Middle frontal gyrus (tissue), 1 donor: ENCODE data around the gene MMD2.
"Not testable (repeated sequence)": the region's sequence is repeated elsewhere in the genome, so short reads cannot be mapped to it uniquely, and the experiment has no call there.

Experiments used
- DNase-seq: peaks from one replicate; pipeline ENCODE4 v3.0.0-alpha.2; 2015; ENCODE audit warnings: low spot score; ENCODE audit errors: extremely low spot score

MMD2 gene

DNA sequence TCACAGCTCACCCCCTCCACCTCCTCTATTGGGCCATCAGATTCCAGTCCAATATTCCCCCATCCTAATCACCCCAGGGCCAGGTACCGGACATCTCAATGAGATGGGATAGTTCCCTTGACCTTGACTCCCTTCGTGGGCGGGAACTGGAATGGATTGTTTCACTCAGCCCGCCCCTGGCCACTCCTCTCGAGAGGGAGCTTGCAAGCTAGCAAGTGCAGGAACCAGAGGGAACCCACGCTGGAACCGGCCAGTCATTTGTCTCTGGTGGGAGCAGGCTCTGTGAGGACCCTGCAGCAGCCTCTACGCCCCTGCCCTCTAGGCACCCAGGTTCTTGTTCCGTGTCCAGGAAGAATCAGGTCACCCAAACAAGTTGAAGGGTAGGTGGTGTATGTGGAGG lies 64.5 kb downstream of the MMD2 start:
- DNase-seq: no peak

DNA sequence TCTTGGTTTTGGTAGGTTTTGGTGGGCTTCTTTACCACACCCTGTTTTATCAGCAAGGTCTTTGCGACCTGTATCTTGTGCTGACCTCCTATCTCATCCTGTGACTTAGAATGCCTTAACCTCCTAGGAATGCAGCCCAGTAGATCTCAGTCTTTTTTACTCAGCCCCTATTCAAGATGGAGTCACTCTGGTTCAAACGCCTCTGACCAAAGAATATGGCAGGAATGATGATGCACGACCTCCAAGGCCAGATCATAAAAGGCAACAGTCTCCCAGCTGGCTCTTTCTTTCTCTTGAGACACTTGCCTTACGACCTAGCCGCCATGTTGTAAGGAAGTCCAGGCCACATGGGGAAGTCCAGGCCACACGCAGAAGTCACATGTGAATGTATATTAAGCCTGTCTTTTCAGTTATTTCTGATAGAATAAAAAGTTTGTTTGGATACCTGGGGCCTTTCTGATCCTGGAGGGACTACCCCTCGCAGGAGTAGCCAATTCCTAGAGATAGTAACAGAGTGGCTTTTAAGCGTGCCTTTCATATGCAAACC lies 65.0 kb downstream of the MMD2 start:
- DNase-seq: no peak

DNA sequence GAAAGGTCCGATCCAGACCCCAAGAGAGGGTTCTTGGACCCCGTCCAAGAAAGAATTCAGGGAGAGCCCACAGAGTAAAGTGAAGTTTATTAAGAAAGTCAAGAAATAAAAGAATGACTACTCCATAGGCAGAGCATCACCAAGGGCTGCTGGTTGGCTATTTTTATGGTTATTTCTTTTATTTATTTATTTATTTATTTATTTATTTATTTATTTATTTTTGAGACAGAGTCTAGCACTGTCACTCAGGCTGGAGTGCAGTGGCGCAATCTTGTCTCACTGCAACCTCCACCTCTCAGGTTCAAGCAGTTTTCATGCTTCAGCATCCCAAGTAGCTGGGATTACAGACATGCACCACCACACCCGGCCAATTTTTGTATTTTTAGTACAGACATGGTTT lies 65.8 kb downstream of the MMD2 start:
- DNase-seq: not testable (repeated sequence)

DNA sequence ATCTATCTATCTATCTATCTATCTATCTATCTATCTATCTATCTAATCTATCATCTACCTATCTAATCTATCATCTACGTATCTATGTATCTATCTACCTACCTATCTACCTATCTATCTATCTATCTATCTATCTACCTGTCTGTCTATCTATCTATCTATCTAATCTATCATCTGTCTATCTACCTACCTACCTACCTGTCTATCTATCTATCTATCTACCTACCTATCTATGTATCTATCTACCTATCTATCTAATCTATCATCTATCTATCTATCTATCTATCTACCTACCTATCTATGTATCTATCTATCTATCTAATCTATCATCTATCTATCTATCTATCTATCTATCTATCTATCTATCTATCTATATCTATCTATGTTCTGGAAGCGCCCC lies 67.5 kb downstream of the MMD2 start:
- DNase-seq: not testable (repeated sequence)

DNA sequence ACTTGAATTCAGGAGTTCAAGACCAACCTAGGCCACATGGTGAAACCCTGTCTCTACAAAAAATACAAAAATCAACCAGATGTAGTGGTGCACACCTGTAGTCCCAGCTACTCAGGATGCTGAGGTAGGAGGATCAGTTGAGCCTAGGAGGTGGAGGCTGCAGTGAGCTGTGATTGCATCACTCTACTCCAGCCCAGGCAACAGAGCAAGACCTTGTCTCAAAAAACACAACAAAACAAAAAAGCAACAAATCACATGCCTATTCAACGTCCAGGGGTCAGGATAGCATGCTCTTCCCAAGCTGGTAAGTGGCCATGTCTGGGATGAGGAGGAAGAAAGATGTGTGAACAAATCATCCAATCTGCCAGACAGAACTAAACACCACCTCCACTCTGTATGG lies 69.3 kb downstream of the MMD2 start:
- DNase-seq: no peak

DNA sequence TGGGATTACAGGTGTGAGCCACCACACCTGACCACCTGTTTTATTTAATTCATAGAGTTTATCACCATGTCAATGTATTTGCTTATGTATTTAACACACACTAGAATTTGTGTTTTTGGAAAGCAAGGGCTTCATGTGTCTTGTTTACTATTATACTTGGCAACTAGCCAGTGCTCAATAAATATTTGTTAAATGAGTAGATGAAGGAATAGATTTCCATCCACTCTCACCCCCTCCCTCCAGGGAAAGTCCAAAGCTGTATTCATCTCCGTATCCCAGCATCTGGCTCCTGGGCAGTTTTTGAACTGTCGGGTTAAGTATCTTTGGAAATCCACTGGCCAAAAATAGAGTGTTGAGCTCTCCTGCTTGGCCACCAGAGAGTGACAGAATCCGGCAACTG lies 70.8 kb downstream of the MMD2 start:
- no peak for DNase-seq

DNA sequence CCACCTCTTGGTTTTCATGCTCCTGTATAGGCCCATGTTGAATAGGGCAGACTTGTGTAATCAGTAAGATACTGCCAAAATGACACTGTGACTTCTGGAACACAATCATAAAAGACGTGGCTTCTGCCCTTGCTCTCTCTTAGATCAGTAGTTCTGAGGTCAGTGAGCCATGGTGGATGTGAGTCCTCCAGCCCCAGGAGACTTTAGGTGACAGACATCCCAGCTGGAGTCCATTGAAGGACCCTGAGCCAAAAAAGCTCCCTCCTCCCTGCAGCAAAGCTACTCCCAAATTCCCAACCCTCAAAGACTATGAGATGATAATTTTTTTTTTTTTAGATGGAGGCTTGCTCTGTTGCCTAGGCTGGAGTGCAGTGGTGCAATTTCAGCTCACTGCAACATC lies 72.3 kb downstream of the MMD2 start:
- no peak for DNase-seq

DNA sequence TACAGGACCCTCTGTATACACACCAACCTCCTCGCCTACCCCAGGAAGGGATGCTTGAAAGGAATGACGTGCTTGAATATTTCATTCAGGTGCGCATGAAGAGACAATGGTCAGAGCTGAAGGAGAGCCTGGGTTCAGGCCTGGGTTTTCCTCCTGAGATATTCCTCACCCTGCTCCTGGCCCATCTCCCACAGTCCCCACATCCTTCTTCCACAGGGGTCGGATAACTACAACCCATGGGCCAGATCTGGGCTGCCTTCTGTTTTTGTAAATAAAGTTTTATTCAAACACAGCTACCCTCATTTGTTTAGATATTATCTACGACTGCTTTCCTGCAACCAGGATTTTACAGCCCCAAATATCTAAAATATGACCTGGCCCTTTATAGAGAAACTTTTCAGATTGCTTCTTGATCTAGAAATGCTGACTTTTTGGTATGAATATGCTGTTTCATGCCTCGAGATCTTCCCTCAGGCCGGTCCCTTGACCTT lies 73.6 kb downstream of the MMD2 start:
- DNase-seq: no peak

DNA sequence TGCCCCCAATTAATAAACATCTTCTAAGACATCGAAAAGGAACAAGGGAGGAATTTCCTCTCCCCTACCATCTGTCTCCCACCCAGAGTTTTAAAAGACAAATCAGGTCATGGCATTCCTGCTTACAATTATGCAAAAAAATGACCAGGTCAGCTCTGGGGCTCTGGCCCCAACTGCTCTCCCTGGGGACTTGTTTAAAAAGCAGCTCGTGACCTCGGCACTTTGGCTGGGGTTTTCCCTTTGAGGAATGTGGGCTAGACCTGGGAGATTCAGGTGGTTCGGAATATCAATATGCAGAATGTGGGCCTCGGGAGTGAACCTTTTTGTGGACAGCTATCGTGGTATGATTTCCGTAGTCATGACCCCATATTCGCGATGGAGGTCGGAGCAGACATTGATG lies 74.8 kb downstream of the MMD2 start:
- no peak for DNase-seq

DNA sequence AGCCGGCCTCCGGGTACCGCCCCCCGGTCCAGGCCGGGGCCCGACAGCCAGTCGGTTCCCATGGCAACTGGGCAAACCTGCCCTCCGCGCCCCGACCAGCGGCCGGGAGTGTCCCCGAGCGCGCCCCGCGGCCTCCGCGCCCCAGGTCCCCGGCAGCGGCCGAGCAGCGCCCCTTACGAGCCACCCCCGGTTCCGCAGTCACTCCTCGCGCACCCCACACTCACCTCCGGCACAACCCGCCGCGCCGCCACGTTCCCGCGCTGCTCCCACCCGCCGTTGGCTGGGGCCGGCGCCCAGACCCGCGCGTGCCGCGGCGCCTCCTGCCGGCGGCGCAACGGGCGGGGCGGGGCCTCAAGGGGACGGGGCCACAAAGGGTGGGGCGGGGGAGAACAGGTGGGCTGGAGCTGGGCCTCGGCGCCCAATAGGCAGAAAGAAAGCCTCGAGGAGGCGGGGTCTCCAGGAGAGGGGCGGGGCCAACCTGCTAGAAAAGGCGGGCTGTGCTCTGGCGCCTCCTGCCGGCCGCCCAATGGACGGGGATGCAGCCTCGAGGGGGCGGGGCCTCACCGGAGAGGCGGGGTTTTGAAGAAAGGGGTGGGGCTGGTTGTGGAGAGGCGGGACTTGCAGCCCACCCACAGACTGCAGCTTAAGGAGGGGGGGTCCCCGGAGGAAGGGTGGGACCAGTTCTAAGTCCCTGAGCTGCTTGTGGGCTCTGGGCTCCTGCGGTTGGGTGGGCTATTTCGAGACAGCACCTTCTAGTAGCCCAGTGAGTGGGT lies 75.4 kb downstream of the MMD2 start, which contains the start of gene RADIL:
Gene RADIL, minus strand, starts transcription at position 345 of the 773 bp plus-strand sequence. CDS start 5,577 bp downstream, outside the sequence.
- peak; percentile 71 for DNase-seq

DNA sequence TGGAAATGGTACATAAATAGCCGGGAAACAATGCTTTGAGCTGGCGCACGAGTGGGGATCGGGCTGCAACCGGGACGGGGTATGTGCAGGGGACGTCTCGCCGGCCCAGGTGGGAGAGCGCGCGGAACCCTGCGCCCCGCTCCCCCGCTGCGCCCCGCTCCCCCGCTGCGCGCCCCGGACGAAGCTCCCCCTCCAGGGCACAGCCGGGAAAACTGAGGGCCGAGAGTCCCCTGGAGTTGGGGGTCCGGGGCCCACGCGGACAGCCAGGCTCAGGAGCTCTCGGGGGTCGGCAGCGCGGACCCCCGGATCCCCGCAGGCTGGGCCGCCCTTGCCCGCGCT lies 76.0 kb downstream of the MMD2 start:
- DNase-seq: no peak

DNA sequence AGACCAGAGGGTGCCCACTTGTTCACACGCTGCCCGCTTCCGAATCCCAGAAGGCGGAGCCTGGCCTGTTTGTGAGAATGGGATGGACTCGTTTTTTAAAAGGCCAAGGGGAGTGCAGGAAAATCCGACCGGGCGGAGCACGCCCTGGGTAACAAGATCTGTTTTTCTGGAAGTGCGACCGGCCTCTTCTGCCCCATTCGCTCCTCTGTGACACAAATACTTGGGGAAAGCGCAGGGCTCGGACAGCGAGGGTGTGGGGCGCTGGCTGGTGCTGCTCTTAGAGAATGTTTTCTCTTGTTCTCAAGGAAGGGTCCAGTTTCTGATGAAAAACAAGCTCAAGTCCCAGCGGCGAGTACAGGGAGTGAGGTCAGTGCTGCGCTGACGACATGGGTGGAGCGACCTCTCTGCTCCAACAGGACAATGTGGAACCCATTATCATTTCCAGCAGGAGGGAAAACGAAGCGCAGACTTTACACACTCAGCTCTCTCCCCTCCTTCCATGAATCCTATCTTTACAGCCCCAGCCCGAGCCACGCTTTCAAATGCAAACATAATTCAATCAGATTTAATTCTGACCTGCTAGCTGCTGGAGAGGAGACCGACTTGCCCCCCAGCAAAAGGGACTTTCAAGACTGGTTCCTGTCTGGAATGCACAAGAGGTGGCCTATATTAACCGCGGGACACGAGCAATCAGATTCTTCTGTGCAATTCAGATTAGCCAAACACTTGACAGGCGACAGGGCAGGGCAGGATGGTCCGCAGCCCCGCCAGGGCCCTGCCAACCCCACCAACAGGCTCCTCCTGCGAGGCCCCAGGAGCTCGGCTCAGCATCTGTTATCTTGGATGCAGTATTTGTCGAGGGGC lies 76.6 kb downstream of the MMD2 start:
- no peak for DNase-seq

DNA sequence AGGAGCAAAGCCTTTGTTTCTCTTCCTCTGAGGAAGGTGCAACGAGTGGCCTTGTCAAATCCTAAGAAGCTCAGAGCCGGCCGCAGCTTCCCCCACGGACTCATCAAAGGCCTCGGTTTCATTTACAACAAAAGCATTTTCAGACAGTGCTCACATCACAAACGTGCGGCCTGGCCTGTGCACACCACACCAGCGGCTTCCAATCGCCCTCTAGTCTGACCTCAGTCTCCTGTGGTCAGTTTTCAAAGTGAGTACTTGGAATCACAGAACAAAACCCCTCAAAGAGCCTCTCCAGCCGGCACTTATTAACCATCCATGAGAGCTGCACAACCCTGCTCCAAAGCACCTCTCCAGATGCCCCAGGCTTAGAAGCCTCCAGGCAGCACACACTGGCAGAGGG lies 78.8 kb downstream of the MMD2 start:
- DNase-seq: no peak

DNA sequence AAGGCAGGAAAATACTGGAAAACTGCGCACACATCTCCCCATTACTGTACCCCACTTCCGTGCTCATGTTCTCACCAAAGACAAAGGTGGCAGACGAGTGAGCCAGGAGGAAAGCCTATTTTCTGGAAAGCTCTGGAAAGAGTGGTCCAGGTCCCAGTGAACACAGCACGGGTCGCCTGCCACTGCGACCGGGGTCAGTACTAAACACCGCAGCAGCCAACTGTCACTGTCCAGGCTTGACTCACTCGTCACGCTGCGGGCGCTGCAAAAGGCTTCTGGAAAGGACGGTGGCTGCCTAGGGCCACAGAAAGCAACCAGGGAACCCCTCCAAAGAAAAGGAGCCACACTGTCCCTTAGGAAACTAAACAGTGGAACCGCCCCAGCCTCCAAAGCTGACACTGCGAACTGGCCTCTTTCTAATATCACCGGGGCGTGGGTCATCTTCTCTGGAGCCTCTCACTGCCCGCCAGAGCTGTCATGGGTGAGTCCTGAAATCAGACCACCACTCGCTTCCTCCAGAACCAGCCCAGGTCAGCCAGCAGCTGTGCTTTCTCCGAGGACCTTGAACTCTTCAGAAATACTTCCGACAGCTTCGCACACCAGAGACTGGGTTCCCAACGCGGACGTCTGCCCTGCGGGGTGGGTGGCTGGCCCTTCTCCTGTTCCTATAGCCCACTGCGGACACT lies 79.4 kb downstream of the MMD2 start:
- no peak for DNase-seq

DNA sequence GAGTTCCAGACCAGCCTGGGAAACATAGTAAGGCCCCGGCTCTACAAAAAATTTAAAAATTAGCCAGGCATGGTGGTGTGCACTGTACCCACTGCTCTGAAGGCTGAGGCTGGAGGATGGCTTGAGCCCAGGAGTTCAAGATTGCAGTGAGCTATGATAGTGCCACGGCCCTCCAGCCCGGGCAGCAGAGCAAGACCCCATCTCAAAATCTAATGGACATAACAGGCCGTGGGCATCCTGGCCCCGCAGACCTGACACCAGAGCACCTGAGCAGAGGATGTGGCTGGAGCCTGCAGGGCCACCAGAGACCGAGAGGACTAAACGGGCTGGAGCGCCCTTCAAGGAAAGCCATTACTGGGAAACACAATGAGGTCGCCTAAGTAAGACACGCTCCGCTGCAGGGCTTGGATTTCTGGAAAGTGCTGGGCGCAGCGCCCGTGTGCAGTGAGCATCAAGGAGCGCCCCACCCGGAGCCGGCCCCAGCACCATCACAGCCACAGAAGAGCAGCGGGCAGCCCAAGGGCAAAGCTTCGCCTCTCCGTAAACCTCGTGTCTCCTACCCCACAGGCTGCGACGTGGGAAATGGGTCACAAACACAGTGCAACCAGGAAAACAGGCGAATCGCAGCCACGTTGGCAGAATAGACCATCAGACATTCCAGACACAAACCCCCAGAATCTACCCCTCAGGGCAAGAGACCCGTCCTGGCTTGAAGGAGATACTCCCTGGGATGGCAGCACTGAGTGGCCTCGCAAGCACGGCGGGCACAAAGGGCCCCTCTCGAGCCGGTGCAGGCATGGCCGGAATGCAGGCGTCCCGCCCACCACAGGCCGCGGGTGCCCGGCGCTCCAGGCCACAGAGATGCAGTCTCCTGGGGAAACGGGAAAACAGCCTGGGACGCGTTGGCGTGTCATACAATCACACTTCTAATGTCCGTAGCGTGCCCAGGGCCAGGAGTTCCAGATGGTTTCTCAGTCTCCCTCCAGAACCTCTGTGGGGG lies 80.4 kb downstream of the MMD2 start:
- no peak for DNase-seq

DNA sequence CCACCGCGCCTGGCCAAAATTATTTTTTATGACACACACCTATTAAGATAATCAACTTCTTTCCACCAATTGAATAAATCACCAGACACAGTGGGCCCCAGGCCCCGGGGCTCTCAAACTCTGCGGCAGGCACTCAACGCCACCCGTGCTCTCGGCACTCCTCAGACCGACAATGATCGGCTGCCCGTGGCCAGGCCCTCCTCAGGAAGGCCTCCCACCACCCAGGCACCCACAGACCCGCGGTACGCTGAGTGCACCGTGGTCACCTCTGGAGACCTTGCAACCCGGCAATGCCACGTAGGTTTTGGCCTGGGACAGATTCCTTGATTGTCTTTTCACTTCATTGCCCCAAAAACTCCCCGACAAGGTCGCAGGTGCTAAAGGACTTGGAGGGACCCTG lies 82.4 kb downstream of the MMD2 start:
- no peak for DNase-seq

DNA sequence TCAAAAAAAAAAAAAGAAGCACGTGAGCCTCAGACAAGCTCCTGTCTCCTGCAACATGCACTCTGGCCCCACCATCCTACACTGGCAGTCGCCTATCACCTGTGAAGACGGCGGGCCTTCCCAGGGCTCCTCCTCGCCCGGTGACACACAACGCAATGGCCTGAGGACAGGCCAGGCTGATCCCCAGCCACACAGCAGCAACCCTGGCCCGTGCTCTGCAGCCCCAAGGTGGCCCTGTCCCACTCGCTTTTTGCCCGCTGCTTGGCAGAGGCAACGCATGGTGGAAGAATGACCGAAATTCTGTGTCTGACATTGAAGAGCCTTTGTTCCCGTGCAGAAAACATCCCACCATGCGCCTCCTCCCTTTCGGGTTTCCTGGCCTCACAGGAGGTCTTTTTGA lies 83.6 kb downstream of the MMD2 start:
- DNase-seq: no peak

DNA sequence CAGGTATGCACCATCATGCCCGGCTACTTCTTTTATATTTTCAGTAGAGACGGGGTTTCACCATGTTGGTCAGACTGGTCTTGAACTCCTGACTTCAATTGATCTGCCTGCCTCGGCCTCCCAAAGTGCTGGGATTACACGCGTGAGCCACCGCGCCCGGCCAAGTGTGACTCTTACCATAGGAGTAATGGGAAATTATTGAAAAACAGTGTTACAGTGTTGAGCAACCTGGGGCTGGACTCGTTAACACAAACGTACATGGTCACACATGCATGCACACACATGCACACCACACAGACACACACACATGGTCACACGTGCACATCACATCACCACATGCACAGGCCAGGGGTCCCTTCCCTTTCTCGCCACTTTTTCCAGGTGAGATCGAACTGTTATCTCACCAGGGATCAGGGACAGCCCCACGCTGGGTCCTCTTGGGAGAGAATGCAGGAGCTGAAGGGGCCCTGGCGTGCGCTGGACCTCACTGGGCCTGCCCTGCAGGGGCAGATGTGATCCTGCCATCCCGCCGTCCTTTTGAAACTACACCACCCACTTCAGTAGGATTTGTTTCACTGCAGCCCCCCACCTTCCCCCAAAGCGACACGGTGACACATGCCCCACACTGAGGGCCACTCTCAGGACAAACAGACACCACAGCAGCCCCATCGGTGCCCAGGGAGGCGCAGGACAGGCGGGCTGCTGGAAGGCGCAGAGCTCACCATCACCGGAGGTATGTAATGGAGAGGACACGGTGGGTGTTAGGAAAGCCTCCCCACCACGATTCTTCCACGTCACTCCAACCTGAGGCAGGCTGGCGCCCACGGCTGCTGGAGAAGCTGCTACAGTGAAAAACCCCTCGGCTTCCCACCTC lies 85.7 kb downstream of the MMD2 start:
- no peak for DNase-seq

DNA sequence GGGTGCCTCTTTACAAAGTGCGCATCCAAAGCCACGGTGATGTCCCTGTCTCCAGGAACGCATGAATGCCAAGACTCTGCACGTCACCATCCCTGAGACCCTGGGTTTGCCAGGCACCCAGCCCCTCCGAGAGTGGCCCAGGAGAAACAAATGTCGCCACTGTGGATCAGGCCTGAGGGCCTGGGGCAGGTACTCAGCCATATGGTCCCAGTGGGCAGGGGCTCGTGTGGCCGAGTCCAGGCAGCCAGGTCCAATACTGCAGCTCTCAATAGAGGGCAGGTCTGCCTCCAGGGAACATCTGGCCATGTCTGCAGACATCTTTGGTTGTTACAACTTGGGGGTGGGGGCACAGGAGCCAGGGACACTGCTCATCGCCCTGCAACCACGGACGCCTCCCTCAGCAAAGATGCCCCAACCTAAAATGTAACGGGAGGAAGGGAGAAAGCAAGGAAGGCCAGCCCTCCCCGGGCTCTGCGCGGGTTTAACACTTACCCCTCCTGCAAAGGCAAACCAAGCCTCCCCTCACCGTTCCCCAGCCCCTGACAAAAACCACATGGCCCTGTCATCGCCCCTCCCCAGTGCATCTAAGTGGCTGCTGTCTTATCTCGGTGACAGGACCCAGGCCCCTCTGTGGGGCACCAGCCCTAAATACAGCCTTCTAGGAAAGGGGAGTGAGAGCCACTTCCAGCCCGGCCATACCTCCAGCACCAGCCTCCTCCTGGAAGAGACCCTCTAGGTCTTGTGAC lies 86.9 kb downstream of the MMD2 start:
- no peak for DNase-seq
